ENCODE results near the gene NUP93. TPM values are rescaled to one million over a fixed set of nuclear protein-coding genes. Genes with fewer than 3 reads are reported as not detected.

NUP93 gene
- total RNA-seq, 4 donors from 2014 or later = 27.3 to 195 (median 31.4) TPM

DNA sequence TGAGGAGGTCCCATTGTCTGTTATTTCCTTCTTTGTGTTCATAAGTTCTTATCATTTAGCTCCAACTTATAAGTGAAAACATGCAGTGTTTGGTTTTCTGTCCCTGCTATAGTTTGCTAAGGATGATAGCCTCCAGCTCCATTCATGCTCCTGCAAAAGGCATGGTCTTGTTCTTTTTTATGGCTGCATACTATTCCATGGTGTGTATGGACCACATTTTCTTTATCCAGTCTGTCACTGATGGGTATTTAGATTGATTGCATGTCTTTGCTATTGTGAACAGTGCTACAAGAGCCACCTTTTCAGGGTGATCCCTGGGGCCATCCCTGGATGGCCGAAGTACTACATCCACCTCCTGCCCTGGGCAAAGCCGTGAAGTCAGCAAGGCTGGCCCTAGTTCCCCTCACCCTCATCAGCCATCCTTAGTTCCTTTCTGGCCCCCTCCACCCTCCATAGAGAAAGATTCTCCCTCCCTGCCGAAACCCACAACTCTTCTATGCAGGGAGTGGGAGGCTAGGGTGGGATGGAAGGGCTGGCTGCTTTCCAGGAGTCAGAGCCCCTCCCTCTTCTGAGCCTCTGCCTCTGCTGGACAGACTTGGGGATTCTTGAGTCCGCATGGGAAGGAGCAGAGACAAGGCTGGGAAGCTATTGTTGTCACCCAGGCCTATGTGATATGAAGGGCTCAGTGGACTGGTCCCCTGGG lies 39.4 kb upstream of the NUP93 start:
- no peak overlapping the region for H3K27ac ChIP-seq
- H3K4me3 ChIP-seq = no peak overlapping the region
- H3K36me3 ChIP-seq = no peaks in the 10 kb centered on the region
- no peak for DNase-seq
- no peaks in the 10 kb centered on the region for H3K27me3 ChIP-seq
- peaks cover 0 to 3% (median 0%) of the 10 kb centered on the region in 4 donors for H3K9me3 ChIP-seq
- H3K4me1 ChIP-seq = no peaks in the 10 kb centered on the region
- no peak for TF ChIP-seq POLR2A (IDR thresholded peaks at IDR 0.05)
- TF ChIP-seq, protein P1, sequence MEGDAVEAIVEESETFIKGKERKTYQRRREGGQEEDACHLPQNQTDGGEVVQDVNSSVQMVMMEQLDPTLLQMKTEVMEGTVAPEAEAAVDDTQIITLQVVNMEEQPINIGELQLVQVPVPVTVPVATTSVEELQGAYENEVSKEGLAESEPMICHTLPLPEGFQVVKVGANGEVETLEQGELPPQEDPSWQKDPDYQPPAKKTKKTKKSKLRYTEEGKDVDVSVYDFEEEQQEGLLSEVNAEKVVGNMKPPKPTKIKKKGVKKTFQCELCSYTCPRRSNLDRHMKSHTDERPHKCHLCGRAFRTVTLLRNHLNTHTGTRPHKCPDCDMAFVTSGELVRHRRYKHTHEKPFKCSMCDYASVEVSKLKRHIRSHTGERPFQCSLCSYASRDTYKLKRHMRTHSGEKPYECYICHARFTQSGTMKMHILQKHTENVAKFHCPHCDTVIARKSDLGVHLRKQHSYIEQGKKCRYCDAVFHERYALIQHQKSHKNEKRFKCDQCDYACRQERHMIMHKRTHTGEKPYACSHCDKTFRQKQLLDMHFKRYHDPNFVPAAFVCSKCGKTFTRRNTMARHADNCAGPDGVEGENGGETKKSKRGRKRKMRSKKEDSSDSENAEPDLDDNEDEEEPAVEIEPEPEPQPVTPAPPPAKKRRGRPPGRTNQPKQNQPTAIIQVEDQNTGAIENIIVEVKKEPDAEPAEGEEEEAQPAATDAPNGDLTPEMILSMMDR (IDR thresholded peaks at IDR 0.05) = no peak

DNA sequence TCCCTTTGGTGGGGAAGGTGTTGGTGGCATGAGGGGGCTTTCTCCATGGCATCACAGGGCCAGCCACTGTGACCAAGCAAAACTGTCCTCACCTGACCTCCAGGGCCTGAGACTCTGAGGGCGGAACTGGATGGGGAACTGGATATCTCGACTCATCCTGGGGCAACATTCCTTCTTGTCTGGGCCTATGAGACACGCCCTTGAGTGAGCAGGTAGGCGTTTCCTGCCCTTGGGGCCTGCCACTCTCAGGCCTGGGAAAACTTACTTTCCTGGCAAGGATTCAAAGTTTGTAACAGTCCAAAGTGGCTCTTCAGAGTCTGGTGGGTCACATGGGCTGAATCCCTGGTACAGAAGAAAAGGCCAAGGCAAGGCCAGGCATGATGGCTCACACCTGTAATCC lies 38.0 kb upstream of the NUP93 start:
- no peak overlapping the region for H3K27ac ChIP-seq
- H3K4me3 ChIP-seq = no peak overlapping the region
- H3K27me3 ChIP-seq = no peaks in the 10 kb centered on the region
- no peak for TF ChIP-seq POLR2A (IDR thresholded peaks at IDR 0.05)
- TF ChIP-seq, protein P1 (IDR thresholded peaks at IDR 0.05) = no peak
- peak in 2 of 3 donors; percentile 63 to 73 for DNase-seq
- no peaks in the 10 kb centered on the region for H3K4me1 ChIP-seq
- H3K9me3 ChIP-seq = peaks cover 0 to 2% (median 0%) of the 10 kb centered on the region in 4 donors
- no peaks in the 10 kb centered on the region for H3K36me3 ChIP-seq

DNA sequence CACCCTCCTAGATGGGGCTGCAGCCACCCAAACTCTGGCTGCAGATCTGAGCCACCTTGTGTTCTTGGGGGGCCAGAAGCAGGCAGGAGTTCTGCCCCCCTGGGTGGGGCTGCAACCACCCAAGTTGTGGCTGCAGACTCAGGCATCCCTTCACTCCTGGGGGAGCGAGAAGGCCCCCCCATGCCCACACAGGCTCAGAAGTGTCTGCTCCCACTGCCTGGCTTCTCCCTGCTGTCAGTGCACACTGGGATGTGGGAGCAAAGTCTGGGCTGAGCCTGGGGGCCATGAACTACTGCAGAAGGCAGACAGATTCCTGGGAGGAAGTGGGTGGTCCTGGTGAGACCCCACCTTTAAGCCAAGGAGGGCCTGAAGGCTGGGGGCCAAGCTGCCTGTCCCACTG lies 34.7 kb upstream of the NUP93 start:
- H3K4me1 ChIP-seq = no peaks in the 10 kb centered on the region
- DNase-seq = no peak
- H3K27me3 ChIP-seq = no peaks in the 10 kb centered on the region
- no peak for TF ChIP-seq POLR2A (IDR thresholded peaks at IDR 0.05)
- TF ChIP-seq, protein P1 (IDR thresholded peaks at IDR 0.05) = no peak
- no peak overlapping the region for H3K4me3 ChIP-seq
- H3K36me3 ChIP-seq = no peaks in the 10 kb centered on the region
- H3K9me3 ChIP-seq = no peaks in the 10 kb centered on the region
- H3K27ac ChIP-seq = no peak overlapping the region

DNA sequence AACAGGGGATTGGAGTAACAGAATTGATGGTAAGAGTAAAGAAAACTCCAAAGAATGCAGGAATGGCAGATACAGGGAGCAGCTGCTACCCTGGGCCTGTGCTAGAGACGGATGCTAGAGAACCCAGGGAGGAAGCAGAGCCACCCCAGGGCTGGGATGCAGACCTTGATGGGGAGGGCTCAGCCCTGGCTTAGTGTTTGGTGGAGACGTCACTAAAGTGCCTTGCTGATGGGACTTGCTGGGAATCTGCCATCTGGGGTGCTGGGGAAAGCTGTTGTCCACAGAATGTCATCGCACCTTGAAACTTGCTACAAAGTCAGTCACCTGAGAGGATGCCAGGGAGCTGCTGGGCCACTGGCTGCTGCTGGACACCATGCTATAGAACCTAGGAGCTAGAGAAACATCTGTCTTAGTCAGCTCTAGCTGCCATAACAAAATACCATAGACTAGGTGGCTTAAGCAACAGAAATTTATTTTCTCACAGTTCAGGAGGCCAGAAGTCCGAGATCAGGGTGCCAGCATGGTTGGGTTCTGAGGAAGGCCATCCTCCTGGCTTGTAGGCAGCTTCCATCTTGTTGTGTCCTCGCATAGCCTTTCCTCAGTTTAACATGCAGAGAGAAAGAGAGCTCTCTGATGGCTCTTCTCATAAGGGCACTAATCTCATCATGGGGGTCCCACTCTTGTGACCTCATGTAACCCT lies 32.3 kb upstream of the NUP93 start:
- Histone ChIP-seq H3K27me3 (no peaks in the 10 kb centered on the region), H3K9me3 (no peaks in the 10 kb centered on the region), H3K36me3 (no peaks in the 10 kb centered on the region), H3K4me1 (no peaks in the 10 kb centered on the region), H3K4me3 (no peak overlapping the region), H3K27ac (no peak overlapping the region)
- TF ChIP-seq, protein P1 (IDR thresholded peaks at IDR 0.05) = no peak
- no peak for TF ChIP-seq POLR2A (IDR thresholded peaks at IDR 0.05)
- DNase-seq = no peak

DNA sequence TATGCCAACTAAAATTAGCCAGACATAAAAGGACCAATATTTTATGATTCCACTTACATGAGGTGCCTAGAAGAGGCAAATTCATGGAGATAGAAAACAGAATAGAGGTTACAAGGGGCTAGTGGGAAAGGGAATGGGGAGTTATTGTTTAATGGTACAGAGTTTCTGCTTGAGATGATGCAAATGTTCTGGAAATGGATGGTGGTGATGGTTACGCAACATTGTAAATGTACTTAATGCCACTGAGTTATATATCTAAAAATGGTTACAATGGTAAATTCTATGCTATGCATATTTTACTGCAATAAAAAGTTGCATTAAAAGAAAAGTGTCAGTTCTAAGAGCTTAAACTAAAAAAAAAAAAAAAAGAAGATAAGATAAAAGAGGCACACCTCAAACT lies 29.7 kb upstream of the NUP93 start:
- Histone ChIP-seq H3K4me3 (no peak overlapping the region), H3K4me1 (no peaks in the 10 kb centered on the region), H3K9me3 (no peaks in the 10 kb centered on the region), H3K27ac (no peak overlapping the region), H3K27me3 (no peaks in the 10 kb centered on the region), H3K36me3 (no peaks in the 10 kb centered on the region)
- no peak for DNase-seq
- TF ChIP-seq POLR2A (IDR thresholded peaks at IDR 0.05) = no peak

DNA sequence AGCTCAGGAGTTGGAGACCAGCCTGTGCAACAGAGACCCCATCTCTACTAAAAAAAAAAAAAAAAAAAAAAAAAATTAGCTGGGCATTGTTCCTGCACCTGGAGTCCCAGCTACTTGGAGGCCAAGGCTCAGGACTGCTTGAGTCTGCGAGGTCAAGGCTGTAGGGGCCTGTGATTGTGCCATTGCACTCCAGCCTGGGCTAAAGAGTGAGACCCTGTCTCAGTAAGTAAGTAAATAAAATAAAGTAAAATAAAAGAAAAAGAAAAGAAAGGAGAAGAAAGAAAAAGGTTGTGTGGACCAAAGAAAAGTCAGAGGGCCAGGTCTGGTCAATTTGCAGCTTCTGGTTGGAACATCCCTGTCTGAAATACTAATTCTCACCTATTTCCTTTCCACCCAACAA lies 29.3 kb upstream of the NUP93 start:
- no peak overlapping the region for H3K27ac ChIP-seq
- H3K9me3 ChIP-seq = no peaks in the 10 kb centered on the region
- H3K4me1 ChIP-seq = no peaks in the 10 kb centered on the region
- no peaks in the 10 kb centered on the region for H3K27me3 ChIP-seq
- DNase-seq = no peak
- no peaks in the 10 kb centered on the region for H3K36me3 ChIP-seq
- TF ChIP-seq POLR2A (IDR thresholded peaks at IDR 0.05) = no peak
- TF ChIP-seq, protein P1 (IDR thresholded peaks at IDR 0.05) = no peak
- H3K4me3 ChIP-seq = no peak overlapping the region
